DMS153 (cell line): Measurements from ENCODE around the gene CT45A2.
"Not testable (repeated sequence)": the region's sequence is repeated elsewhere in the genome, so short reads cannot be mapped to it uniquely, and the experiment has no call there.

Experiments used
- DNase-seq: peaks from one replicate; lab custom pipeline; 2025; lab: John Stamatoyannopoulos, UW

Gene CT45A2

DNA sequence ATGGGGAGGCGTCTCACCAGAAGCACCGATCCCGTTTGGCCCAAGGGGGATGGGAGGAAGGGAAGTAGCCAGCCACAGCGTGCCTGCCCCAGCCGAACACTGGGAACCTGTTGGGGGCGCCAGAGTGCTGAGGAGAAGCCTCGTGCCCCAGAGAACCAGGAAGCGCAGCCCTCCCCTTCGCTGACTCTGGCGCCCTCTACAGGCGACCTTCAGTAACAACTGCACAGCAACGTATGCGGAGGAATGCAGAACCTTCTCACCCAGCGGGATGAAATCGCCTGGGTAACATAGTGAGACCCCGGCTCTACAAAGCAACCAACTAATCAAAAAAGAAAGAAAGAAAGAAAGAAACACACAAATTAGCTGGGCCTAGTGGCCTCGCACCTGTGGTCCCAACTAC, at the start of gene CT45A2:
TSS of gene CT45A2 (minus strand) at position 101 of the 400 bp plus-strand sequence. CDS start 3,747 bp downstream, outside the sequence.
- DNase-seq = not testable (repeated sequence)

DNA sequence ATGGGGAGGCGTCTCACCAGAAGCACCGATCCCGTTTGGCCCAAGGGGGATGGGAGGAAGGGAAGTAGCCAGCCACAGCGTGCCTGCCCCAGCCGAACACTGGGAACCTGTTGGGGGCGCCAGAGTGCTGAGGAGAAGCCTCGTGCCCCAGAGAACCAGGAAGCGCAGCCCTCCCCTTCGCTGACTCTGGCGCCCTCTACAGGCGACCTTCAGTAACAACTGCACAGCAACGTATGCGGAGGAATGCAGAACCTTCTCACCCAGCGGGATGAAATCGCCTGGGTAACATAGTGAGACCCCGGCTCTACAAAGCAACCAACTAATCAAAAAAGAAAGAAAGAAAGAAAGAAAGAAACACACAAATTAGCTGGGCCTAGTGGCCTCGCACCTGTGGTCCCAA, 34.6 kb upstream of the CT45A2 start, which contains the start of gene CT45A8:
TSS of gene CT45A8 (minus strand) at position 101 of the 400 bp plus-strand sequence. CDS start 3,755 bp downstream, outside the sequence.
- not testable (repeated sequence) for DNase-seq

DNA sequence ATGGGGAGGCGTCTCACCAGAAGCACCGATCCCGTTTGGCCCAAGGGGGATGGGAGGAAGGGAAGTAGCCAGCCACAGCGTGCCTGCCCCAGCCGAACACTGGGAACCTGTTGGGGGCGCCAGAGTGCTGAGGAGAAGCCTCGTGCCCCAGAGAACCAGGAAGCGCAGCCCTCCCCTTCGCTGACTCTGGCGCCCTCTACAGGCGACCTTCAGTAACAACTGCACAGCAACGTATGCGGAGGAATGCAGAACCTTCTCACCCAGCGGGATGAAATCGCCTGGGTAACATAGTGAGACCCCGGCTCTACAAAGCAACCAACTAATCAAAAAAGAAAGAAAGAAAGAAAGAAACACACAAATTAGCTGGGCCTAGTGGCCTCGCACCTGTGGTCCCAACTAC, 17.4 kb upstream of the CT45A2 start, which contains the start of gene CT45A7:
TSS of gene CT45A7 (minus strand) at position 101 of the 400 bp plus-strand sequence. CDS start 3,747 bp downstream, outside the sequence.
- DNase-seq = not testable (repeated sequence)

- not testable (repeated sequence) for DNase-seq
These were observed 17.1 kb downstream of the CT45A2 start, which contains the start of gene CT45A6 for GRCh38 chrX:135802687-135803086. TSS of gene CT45A6 (minus strand) at chrX:135802787. CDS start at chrX:135798993, 3,794 bp downstream.

DNA sequence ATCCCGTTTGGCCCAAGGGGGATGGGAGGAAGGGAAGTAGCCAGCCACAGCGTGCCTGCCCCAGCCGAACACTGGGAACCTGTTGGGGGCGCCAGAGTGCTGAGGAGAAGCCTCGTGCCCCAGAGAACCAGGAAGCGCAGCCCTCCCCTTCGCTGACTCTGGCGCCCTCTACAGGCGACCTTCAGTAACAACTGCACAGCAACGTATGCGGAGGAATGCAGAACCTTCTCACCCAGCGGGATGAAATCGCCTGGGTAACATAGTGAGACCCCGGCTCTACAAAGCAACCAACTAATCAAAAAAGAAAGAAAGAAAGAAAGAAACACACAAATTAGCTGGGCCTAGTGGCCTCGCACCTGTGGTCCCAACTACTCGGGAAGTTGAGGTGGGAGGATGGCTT, 34.4 kb downstream of the CT45A2 start, which contains the start of gene CT45A5:
TSS of gene CT45A5 (minus strand) at position 101 of the 400 bp plus-strand sequence. CDS start 3,774 bp downstream, outside the sequence.
- DNase-seq = not testable (repeated sequence)

DNA sequence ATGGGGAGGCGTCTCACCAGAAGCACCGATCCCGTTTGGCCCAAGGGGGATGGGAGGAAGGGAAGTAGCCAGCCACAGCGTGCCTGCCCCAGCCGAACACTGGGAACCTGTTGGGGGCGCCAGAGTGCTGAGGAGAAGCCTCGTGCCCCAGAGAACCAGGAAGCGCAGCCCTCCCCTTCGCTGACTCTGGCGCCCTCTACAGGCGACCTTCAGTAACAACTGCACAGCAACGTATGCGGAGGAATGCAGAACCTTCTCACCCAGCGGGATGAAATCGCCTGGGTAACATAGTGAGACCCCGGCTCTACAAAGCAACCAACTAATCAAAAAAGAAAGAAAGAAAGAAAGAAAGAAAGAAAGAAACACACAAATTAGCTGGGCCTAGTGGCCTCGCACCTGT, 51.7 kb downstream of the CT45A2 start, which contains the start of gene CT45A3:
TSS of gene CT45A3 (minus strand) at position 101 of the 400 bp plus-strand sequence. CDS start 3,747 bp downstream, outside the sequence.
- not testable (repeated sequence) for DNase-seq
